Neuronal stem cell (in vitro differentiated cells): ENCODE results near the gene NRXN3.

Experiments used
- DNase-seq: peaks from one replicate; pipeline ENCODE4 v3.0.0-alpha.2; 2013; ENCODE audit warnings: low spot score
- H2AFZ ChIP-seq: one replicate; pipeline ENCODE4 v1.6.1; 2013; ENCODE audit warnings: mild to moderate bottlenecking, low read length, inconsistent platforms
- H2AK5ac ChIP-seq: 2 replicates; pipeline ENCODE4 v1.6.1; 2013; ENCODE audit warnings: low read depth, mild to moderate bottlenecking, inconsistent platforms, low read length, moderate library complexity, mixed read lengths
- H2BK120ac ChIP-seq: 2 replicates; pipeline ENCODE4 v1.6.1; 2013; ENCODE audit warnings: low read depth, mild to moderate bottlenecking, inconsistent platforms, low read length, moderate library complexity, mixed read lengths
- H2BK12ac ChIP-seq: one replicate; pipeline ENCODE4 v1.6.1; 2013; ENCODE audit warnings: low read length, inconsistent platforms
- H2BK15ac ChIP-seq: 2 replicates; pipeline ENCODE4 v1.6.1; 2013; ENCODE audit warnings: mild to moderate bottlenecking, low read length, inconsistent platforms, mixed read lengths
- H2BK5ac ChIP-seq: one replicate; pipeline ENCODE4 v1.6.1; 2013; ENCODE audit warnings: inconsistent platforms, mild to moderate bottlenecking, low read length, moderate library complexity
- H3K14ac ChIP-seq: one replicate; pipeline ENCODE4 v1.6.1; 2013; ENCODE audit warnings: low read length, inconsistent platforms
- H3K18ac ChIP-seq: 2 replicates; pipeline ENCODE4 v1.6.1; 2013; ENCODE audit warnings: low read length, inconsistent platforms
- H3K23ac ChIP-seq: 2 replicates; pipeline ENCODE4 v1.6.1; 2013; ENCODE audit warnings: low read depth, mild to moderate bottlenecking, mixed read lengths, low read length, inconsistent platforms; ENCODE audit not compliant: poor library complexity
- H3K27ac ChIP-seq: replicated peaks from 3 replicates; pipeline ENCODE4 v1.5.1; 2013; ENCODE audit warnings: low read length, inconsistent platforms
- H3K27me3 ChIP-seq, 3 experiments: 2 replicates each; pipeline ENCODE4 v1.6.1; 2013; ENCODE audit warnings: low read length in 3 of 3, mild to moderate bottlenecking in 2 of 3, inconsistent platforms in 1 of 3, low read depth in 1 of 3, mixed read lengths in 1 of 3, moderate library complexity in 1 of 3; ENCODE audit not compliant: control insufficient read depth in 3 of 3, insufficient read depth in 3 of 3
- H3K36me3 ChIP-seq, 2 donors: replicated peaks in 1 of 2; 2 replicates each; pipeline ENCODE4 v1.6.1; 2013; ENCODE audit warnings: low read length in 2 of 2; ENCODE audit not compliant: control insufficient read depth in 2 of 2, insufficient read depth in 2 of 2
- H3K4ac ChIP-seq: 2 replicates; pipeline ENCODE4 v1.6.1; 2013; ENCODE audit warnings: inconsistent platforms, mild to moderate bottlenecking, low read length, moderate library complexity
- H3K4me1 ChIP-seq, 2 donors: 1 replicate in 1 of 2; 2 replicates in 1 of 2; pipeline ENCODE4 v1.6.1; 2013; ENCODE audit warnings: low read length in 2 of 2, low read depth in 1 of 2; ENCODE audit not compliant: control insufficient read depth in 2 of 2, insufficient read depth in 1 of 2
- H3K4me2 ChIP-seq: one replicate; pipeline ENCODE4 v1.6.1; 2013; ENCODE audit warnings: mild to moderate bottlenecking, low read length, inconsistent platforms; ENCODE audit not compliant: insufficient read depth, poor library complexity, severe bottlenecking
- H3K4me3 ChIP-seq, 2 donors: 2 replicates each; pipeline ENCODE4 v1.5.1; 2013; ENCODE audit warnings: low read length in 2 of 2, mild to moderate bottlenecking in 2 of 2, inconsistent platforms in 1 of 2, moderate library complexity in 1 of 2
- H3K79me1 ChIP-seq: one replicate; pipeline ENCODE4 v1.6.1; 2013; ENCODE audit warnings: low read depth, mild to moderate bottlenecking, inconsistent platforms, low read length, moderate library complexity
- H3K9ac ChIP-seq: one replicate; pipeline ENCODE4 v1.6.1; 2013; ENCODE audit warnings: mild to moderate bottlenecking, low read depth, low read length, inconsistent platforms; ENCODE audit not compliant: poor library complexity
- H3K9me3 ChIP-seq, 2 donors: replicated peaks in 1 of 2; 2 replicates each; pipeline versions ENCODE3 to v1.6.1; 2013; ENCODE audit warnings: low read length in 2 of 2, mild to moderate bottlenecking in 2 of 2, inconsistent platforms in 1 of 2, low read depth in 1 of 2, mixed read lengths in 1 of 2, moderate library complexity in 1 of 2; ENCODE audit not compliant: control insufficient read depth in 2 of 2, insufficient read depth in 1 of 2
- H4K8ac ChIP-seq: one replicate; pipeline ENCODE4 v1.6.1; 2013; ENCODE audit warnings: low read depth, mild to moderate bottlenecking, inconsistent platforms, low read length, moderate library complexity
- H4K91ac ChIP-seq: one replicate; pipeline ENCODE4 v1.6.1; 2013; ENCODE audit warnings: low read length, low read depth, mild to moderate bottlenecking, inconsistent platforms; ENCODE audit not compliant: poor library complexity
- WGBS, 2 donors: extraction: QIAGEN DNeasy Blood & Tissue Kit; methylation state at CpG; one replicate each; pipeline ENCODE4 v1.1.7; 2013; ENCODE audit warnings: missing lambda C conversion rate in 2 of 2, mixed read lengths in 1 of 2; ENCODE audit not compliant: insufficient read length in 2 of 2, insufficient replicate concordance in 1 of 2; ENCODE audit errors: extremely low coverage in 2 of 2; 5-methylcytosine and 5-hydroxymethylcytosine counted together

Gene NRXN3

GRCh38 chr14:78243187-78243586 lies 73.0 kb downstream of the NRXN3 start:
- Histone ChIP-seq H3K36me3 (no peaks in the 10 kb centered on the region), H2AK5ac (peak overlapping the region; percentile 21), H3K23ac (no peak overlapping the region), H3K4me1 (peaks cover 0 to 2% of the 10 kb centered on the region in 2 donors), H3K14ac (no peak overlapping the region), H3K4me3 (no peak overlapping the region), H2BK120ac (no peak overlapping the region), H3K79me1 (no peaks in the 10 kb centered on the region), H4K91ac (no peak overlapping the region), H3K4me2 (no peak overlapping the region), H2BK5ac (no peak overlapping the region), H3K9ac (no peak overlapping the region), H2BK15ac (no peak overlapping the region), H3K9me3 (no peaks in the 10 kb centered on the region), H3K27ac (no peak overlapping the region), H3K4ac (no peak overlapping the region), H4K8ac (no peak overlapping the region), H2BK12ac (peak overlapping the region; percentile 59), H2AFZ (no peak overlapping the region), H3K18ac (peak overlapping the region; percentile 63), H3K27me3 (peaks cover 0 to 2% (median 0%) of the 10 kb centered on the region in 3 experiments)
- no CpG with 5 or more reads among the region's 20 CpGs for WGBS, 2 donors
- DNase-seq: no peak

GRCh38 chr14:78245238-78245637 lies 75.1 kb downstream of the NRXN3 start:
- H3K18ac ChIP-seq: no peak overlapping the region
- no peak overlapping the region for H3K4me3 ChIP-seq
- H3K36me3 ChIP-seq: no peaks in the 10 kb centered on the region
- H2BK120ac ChIP-seq: no peak overlapping the region
- no peak overlapping the region for H3K4ac ChIP-seq
- no CpG with 5 or more reads among the region's 1 CpG for WGBS, 2 donors
- H4K8ac ChIP-seq: no peak overlapping the region
- H3K9ac ChIP-seq: no peak overlapping the region
- H3K79me1 ChIP-seq: no peaks in the 10 kb centered on the region
- no peak overlapping the region for H2BK5ac ChIP-seq
- no peak for DNase-seq
- H3K4me2 ChIP-seq: no peak overlapping the region
- H3K27ac ChIP-seq: no peak overlapping the region
- peaks cover 0 to 2% (median 0%) of the 10 kb centered on the region in 3 experiments for H3K27me3 ChIP-seq
- H4K91ac ChIP-seq: no peak overlapping the region
- no peak overlapping the region for H2BK15ac ChIP-seq
- H2AK5ac ChIP-seq: no peak overlapping the region
- H2BK12ac ChIP-seq: no peak overlapping the region
- no peak overlapping the region for H3K14ac ChIP-seq
- H3K9me3 ChIP-seq: no peaks in the 10 kb centered on the region
- no peak overlapping the region for H3K23ac ChIP-seq
- peaks cover 0 to 13% of the 10 kb centered on the region in 2 donors for H3K4me1 ChIP-seq
- no peak overlapping the region for H2AFZ ChIP-seq

- H4K8ac ChIP-seq: no peak overlapping the region
- H3K9me3 ChIP-seq: no peaks in the 10 kb centered on the region
- no peak overlapping the region for H2BK120ac ChIP-seq
- no peak overlapping the region for H3K4ac ChIP-seq
- H3K18ac ChIP-seq: no peak overlapping the region
- no peak overlapping the region for H3K4me3 ChIP-seq
- no peak overlapping the region for H3K9ac ChIP-seq
- H3K14ac ChIP-seq: no peak overlapping the region
- H3K27me3 ChIP-seq: peaks cover 0 to 2% (median 0%) of the 10 kb centered on the region in 3 experiments
- no peak overlapping the region for H2AK5ac ChIP-seq
- no peak for DNase-seq
- H2AFZ ChIP-seq: no peak overlapping the region
- peaks cover 0 to 15% of the 10 kb centered on the region in 2 donors for H3K4me1 ChIP-seq
- no peak overlapping the region for H3K4me2 ChIP-seq
- H2BK5ac ChIP-seq: no peak overlapping the region
- H3K27ac ChIP-seq: peak overlapping the region; percentile 32
- H3K79me1 ChIP-seq: no peaks in the 10 kb centered on the region
- no peak overlapping the region for H3K23ac ChIP-seq
- H2BK12ac ChIP-seq: no peak overlapping the region
- no peak overlapping the region for H2BK15ac ChIP-seq
- H3K36me3 ChIP-seq: no peaks in the 10 kb centered on the region
- no peak overlapping the region for H4K91ac ChIP-seq
- WGBS, 2 donors: no CpG with 5 or more reads among the region's 3 CpGs
These were observed 78.4 kb downstream of the NRXN3 start for GRCh38 chr14:78248501-78249090.

- Histone ChIP-seq H3K23ac (no peak overlapping the region), H3K14ac (no peak overlapping the region), H2AFZ (no peak overlapping the region), H3K4me3 (no peak overlapping the region), H2BK5ac (no peak overlapping the region), H3K27ac (no peak overlapping the region), H2BK120ac (no peak overlapping the region), H3K4me1 (peaks cover 0 to 15% of the 10 kb centered on the region in 2 donors), H2AK5ac (no peak overlapping the region), H4K91ac (no peak overlapping the region), H2BK15ac (no peak overlapping the region), H3K36me3 (no peaks in the 10 kb centered on the region), H3K4ac (no peak overlapping the region), H3K9me3 (no peaks in the 10 kb centered on the region), H3K4me2 (no peak overlapping the region), H3K27me3 (peaks cover 0 to 2% (median 0%) of the 10 kb centered on the region in 3 experiments), H3K18ac (no peak overlapping the region), H2BK12ac (no peak overlapping the region), H4K8ac (no peak overlapping the region), H3K79me1 (no peaks in the 10 kb centered on the region), H3K9ac (no peak overlapping the region)
- DNase-seq: no peak
- WGBS, 2 donors: no CpG with 5 or more reads among the region's 5 CpGs
These were observed 81.1 kb downstream of the NRXN3 start for GRCh38 chr14:78251308-78251707.
